ENCODE results near the gene ITPKC.

The ITPKC gene

GRCh38 chr19:40701758-40702157 is 15.2 kb upstream of the ITPKC start:
- TF ChIP-seq, protein P1, sequence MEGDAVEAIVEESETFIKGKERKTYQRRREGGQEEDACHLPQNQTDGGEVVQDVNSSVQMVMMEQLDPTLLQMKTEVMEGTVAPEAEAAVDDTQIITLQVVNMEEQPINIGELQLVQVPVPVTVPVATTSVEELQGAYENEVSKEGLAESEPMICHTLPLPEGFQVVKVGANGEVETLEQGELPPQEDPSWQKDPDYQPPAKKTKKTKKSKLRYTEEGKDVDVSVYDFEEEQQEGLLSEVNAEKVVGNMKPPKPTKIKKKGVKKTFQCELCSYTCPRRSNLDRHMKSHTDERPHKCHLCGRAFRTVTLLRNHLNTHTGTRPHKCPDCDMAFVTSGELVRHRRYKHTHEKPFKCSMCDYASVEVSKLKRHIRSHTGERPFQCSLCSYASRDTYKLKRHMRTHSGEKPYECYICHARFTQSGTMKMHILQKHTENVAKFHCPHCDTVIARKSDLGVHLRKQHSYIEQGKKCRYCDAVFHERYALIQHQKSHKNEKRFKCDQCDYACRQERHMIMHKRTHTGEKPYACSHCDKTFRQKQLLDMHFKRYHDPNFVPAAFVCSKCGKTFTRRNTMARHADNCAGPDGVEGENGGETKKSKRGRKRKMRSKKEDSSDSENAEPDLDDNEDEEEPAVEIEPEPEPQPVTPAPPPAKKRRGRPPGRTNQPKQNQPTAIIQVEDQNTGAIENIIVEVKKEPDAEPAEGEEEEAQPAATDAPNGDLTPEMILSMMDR (IDR thresholded peaks at IDR 0.05) = no peak

DNA sequence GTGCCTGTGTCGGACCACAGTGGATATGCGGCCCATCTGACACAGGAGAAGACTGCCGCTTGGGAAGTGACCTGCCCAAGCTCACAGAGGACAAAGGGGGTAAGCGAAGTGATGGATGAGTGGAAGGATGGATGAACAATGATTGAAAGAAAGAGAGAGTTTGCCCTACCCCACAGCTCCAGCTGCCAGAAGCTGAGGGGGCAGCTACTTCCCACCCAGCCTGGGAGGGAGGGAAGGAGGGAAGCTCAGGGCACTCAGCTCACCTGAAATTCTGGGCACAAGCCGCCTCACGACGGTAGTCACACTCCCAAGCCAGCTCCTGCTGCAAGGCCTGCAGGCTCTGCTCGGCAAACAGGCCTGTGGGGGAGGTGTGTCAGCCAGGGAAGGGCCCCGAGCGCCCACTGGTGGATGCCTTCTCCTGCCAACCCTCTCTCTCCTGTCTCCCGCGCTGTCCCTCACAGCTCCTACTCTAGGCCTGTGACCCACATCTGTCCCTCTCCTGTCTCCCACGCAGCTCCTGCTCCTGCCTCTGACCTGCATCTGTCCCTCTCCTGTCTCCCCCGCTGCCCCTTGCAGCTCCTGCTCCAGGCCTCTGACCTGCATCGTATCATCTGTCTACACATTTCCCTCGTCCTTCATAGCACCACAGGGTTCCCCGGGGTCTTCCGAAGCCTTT is 14.4 kb upstream of the ITPKC start:
- TF ChIP-seq, protein P1 (IDR thresholded peaks at IDR 0.05) = no peak

- TF ChIP-seq, protein P1 (IDR thresholded peaks at IDR 0.05) = no peak
Observed at GRCh38 chr19:40703029-40703755, 13.7 kb upstream of the ITPKC start.

- TF ChIP-seq, protein P1 (IDR thresholded peaks at IDR 0.05) = no peak
Observed at GRCh38 chr19:40704491-40705361, 12.2 kb upstream of the ITPKC start.

DNA sequence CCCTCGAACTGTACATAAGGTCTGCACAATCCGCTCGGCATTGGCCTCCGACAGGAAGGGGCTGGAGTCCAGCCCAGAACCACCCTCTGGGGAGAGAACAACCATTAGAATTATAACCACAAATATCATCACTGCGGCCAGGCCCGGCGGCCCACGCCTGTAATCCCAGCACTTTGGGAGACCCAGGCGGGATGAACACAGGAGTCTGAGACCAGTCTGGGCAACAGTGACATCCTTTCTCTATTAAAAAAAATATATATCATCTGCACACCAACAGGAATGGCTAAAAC is 11.6 kb upstream of the ITPKC start:
- TF ChIP-seq, protein P1 (IDR thresholded peaks at IDR 0.05) = no peak

GRCh38 chr19:40705950-40706619 is 10.8 kb upstream of the ITPKC start:
- TF ChIP-seq, protein P1 (IDR thresholded peaks at IDR 0.05) = no peak

DNA sequence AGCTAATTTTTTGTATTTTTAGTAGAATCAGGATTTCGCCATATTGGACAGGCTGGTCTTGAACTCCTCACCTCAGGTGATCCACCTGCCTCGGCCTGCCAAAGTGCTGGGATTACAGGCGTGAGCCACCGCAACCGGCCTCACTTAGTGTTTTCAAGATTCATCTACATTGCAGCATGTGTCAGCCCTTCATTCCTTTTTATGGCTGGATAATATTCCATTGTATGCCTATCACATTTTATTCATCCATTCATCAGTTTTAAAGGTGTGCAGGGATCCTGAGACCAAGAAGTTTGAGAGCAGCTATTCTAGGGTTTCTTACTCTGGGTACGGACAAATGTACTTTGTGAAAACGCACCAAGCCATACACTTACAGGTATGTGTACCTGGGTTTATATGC is 9.3 kb upstream of the ITPKC start:
- TF ChIP-seq, protein P1 (IDR thresholded peaks at IDR 0.05) = no peak

Measured in LNCAP (cell line).